CD14-positive monocyte (primary cell): Measurements from ENCODE around the gene TFDP2. TPM values are rescaled to one million over a fixed set of nuclear protein-coding genes. Genes with fewer than 3 reads are reported as not detected.

Source experiments
- DNase-seq, 3 donors: peaks; one replicate each; pipeline ENCODE4 v3.0.0-alpha.2; 2011 to 2022
- H2AFZ ChIP-seq: 2 replicates; pipeline ENCODE4 v1.6.0; 2012; ENCODE audit warnings: mild to moderate bottlenecking, low read depth, low read length, inconsistent platforms; ENCODE audit not compliant: insufficient read depth, poor library complexity, severe bottlenecking
- H3K27ac ChIP-seq, 2 donors: 1 replicate in 1 of 2; 2 replicates in 1 of 2; pipeline ENCODE4 v1.5.1; 2012 to 2013; ENCODE audit warnings: low read length in 2 of 2, control low read depth in 1 of 2, inconsistent platforms in 1 of 2, low read depth in 1 of 2, mild to moderate bottlenecking in 1 of 2
- H3K27me3 ChIP-seq, 2 donors: one replicate each; pipeline versions ENCODE4 v1.6.0 to v1.6.1; 2011 to 2013; ENCODE audit warnings: low read length in 2 of 2; ENCODE audit not compliant: control insufficient read depth in 2 of 2, insufficient read depth in 2 of 2
- H3K36me3 ChIP-seq, 2 donors: replicated peaks in 1 of 2; 1 replicate in 1 of 2; 2 replicates in 1 of 2; pipeline versions ENCODE4 v1.5.1 to v1.6.1; 2012 to 2013; ENCODE audit warnings: low read length in 2 of 2, control low read depth in 1 of 2, inconsistent platforms in 1 of 2, mild to moderate bottlenecking in 1 of 2; ENCODE audit not compliant: insufficient read depth in 2 of 2, control insufficient read depth in 1 of 2
- H3K4me1 ChIP-seq, 2 donors: 1 replicate in 1 of 2; 2 replicates in 1 of 2; pipeline versions ENCODE4 v1.5.1 to v1.6.1; 2012 to 2013; ENCODE audit warnings: low read length in 2 of 2, control low read depth in 1 of 2, inconsistent platforms in 1 of 2, mild to moderate bottlenecking in 1 of 2, moderate library complexity in 1 of 2; ENCODE audit not compliant: insufficient read depth in 2 of 2, control insufficient read depth in 1 of 2
- H3K4me2 ChIP-seq: replicated peaks from 2 replicates; pipeline ENCODE3; 2012; ENCODE audit warnings: low read length, moderate library complexity, mild to moderate bottlenecking; ENCODE audit not compliant: poor library complexity, severe bottlenecking; ENCODE audit errors: extremely low read depth
- H3K4me3 ChIP-seq, 3 experiments: fragments of 200-600 bp in 1 of 3; sonication (generic) in 1 of 3; replicated peaks in 1 of 3; 1 replicate in 2 of 3; 2 replicates in 1 of 3; pipeline ENCODE4 v1.5.1; 2011 to 2013; ENCODE audit warnings: low read length in 3 of 3, mild to moderate bottlenecking in 3 of 3, control low read depth in 2 of 3, low read depth in 2 of 3, inconsistent platforms in 1 of 3, moderate library complexity in 1 of 3
- H3K79me2 ChIP-seq: 2 replicates; pipeline ENCODE4 v1.6.0; 2012; ENCODE audit warnings: mild to moderate bottlenecking, control low read depth, inconsistent platforms, low read length, moderate library complexity; ENCODE audit not compliant: insufficient read depth
- H3K9ac ChIP-seq: 2 replicates; pipeline ENCODE4 v1.6.0; 2017; ENCODE audit warnings: low read length, mild to moderate bottlenecking; ENCODE audit not compliant: insufficient read depth, poor library complexity, severe bottlenecking
- H3K9me3 ChIP-seq, 2 donors: replicated peaks in 1 of 2; 1 replicate in 1 of 2; 2 replicates in 1 of 2; pipeline versions ENCODE4 v1.5.1 to v1.6.1; 2012 to 2013; ENCODE audit warnings: low read length in 2 of 2, control low read depth in 1 of 2; ENCODE audit not compliant: control insufficient read depth in 1 of 2, insufficient read depth in 1 of 2
- H4K20me1 ChIP-seq: 2 replicates; pipeline ENCODE4 v1.6.0; 2012; ENCODE audit warnings: mild to moderate bottlenecking, low read length, control low read depth, moderate library complexity; ENCODE audit not compliant: insufficient read depth
- H3K27ac Mint-ChIP-seq, 7 donors: one replicate each; pipeline ENCODE4 v1.8.0; 2020; ENCODE audit warnings: mild to moderate bottlenecking in 7 of 7, mixed read lengths in 7 of 7, moderate library complexity in 6 of 7, inconsistent platforms in 2 of 7
- H3K27me3 Mint-ChIP-seq, 3 donors: one replicate each; pipeline ENCODE4 v1.8.0; 2021 to 2022; ENCODE audit warnings: low read depth in 3 of 3, mild to moderate bottlenecking in 3 of 3, mixed read lengths in 3 of 3, moderate library complexity in 3 of 3, inconsistent platforms in 1 of 3
- H3K36me3 Mint-ChIP-seq, 2 donors: one replicate each; pipeline ENCODE4 v1.8.0; 2020; ENCODE audit warnings: mixed read lengths in 2 of 2, inconsistent platforms in 1 of 2, mild to moderate bottlenecking in 1 of 2
- H3K4me1 Mint-ChIP-seq: one replicate; pipeline ENCODE4 v1.8.0; 2020; ENCODE audit warnings: mild to moderate bottlenecking, mixed read lengths
- H3K4me3 Mint-ChIP-seq, 2 donors: one replicate each; pipeline ENCODE4 v1.8.0; 2020; ENCODE audit warnings: mild to moderate bottlenecking in 2 of 2, mixed read lengths in 2 of 2, moderate library complexity in 1 of 2
- H3K9me3 Mint-ChIP-seq, 7 donors: one replicate each; pipeline ENCODE4 v1.8.0; 2020 to 2022; ENCODE audit warnings: mixed read lengths in 7 of 7, mild to moderate bottlenecking in 6 of 7, moderate library complexity in 6 of 7, inconsistent platforms in 2 of 7
- whole genome bisulfite sequencing: methylation state at CpG from one replicate; pipeline ENCODE4 v1.1.5; 2013; ENCODE audit warnings: missing lambda C conversion rate; ENCODE audit not compliant: insufficient coverage; 5-methylcytosine and 5-hydroxymethylcytosine counted together
- intact Hi-C, 2 donors: fragments of 100-400 bp; cut with micrococcal nuclease; formaldehyde crosslinking; loops; one replicate each; pipeline versions ENCODE4 v1.15.0 to v1.15.1; 2023
- polyA plus RNA-seq, 3 donors: library from polyadenylated mRNA; depleted of rRNA in 1 of 3; unstranded in 2 of 3; stranded (reverse) in 1 of 3; fragments of 300-500 nt in 2 of 3; fragments of >200 nt in 1 of 3; fragmentation: Illumina TruSeq in 2 of 3; gene quantifications; 1 replicate in 2 of 3; 2 replicates in 1 of 3; pipeline ENCODE4 v1.2.3, GENCODE V29; 2012 to 2021
- TF ChIP-seq, protein P1 (sequence below): fragments of 200-600 bp; IDR thresholded peaks from one replicate; pipeline ENCODE4 v1.8.0; 2022; ENCODE audit warnings: antibody characterized with exemption, mild to moderate bottlenecking

TFDP2 gene
- polyA plus RNA-seq, 3 donors: 1.1 to 3.5 (median 1.7) TPM

DNA sequence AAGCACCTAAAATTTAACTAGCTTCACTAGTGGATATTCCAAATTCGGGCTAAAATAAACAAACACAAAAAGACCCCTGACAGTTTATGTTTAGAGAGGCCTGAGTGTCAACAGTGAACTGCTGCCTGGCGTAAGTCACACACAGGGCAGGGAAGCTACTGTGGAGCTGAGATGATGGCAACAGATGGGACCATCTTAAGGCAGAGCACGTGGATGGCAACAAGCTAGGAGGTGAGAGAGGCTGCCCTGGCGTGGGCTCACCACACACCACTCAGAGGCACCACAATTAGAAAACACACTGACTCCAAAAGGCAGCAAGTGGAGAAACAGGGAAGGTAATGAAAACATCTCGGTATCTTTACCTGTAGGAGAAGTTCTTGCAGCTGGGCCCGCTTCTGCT lies 179.6 kb downstream of the TFDP2 start:
- H3K4me1 Mint-ChIP-seq: no peaks in the 10 kb centered on the region
- no peaks in the 10 kb centered on the region for H3K9me3 Mint-ChIP-seq
- Histone ChIP-seq H3K36me3 (no peaks in the 10 kb centered on the region), H3K4me2 (no peak overlapping the region), H3K4me3 (no peak overlapping the region), H3K27ac (no peak overlapping the region), H3K4me1 (no peaks in the 10 kb centered on the region), H3K79me2 (no peaks in the 10 kb centered on the region), H2AFZ (no peak overlapping the region), H3K9me3 (no peaks in the 10 kb centered on the region), H3K27me3 (no peaks in the 10 kb centered on the region), H4K20me1 (no peaks in the 10 kb centered on the region), H3K9ac (no peak overlapping the region)
- no peak for DNase-seq
- no peaks in the 10 kb centered on the region for H3K27me3 Mint-ChIP-seq
- H3K36me3 Mint-ChIP-seq: peaks cover 4 to 11% of the 10 kb centered on the region in 2 donors
- no peak overlapping the region for H3K4me3 Mint-ChIP-seq
- TF ChIP-seq, protein P1, sequence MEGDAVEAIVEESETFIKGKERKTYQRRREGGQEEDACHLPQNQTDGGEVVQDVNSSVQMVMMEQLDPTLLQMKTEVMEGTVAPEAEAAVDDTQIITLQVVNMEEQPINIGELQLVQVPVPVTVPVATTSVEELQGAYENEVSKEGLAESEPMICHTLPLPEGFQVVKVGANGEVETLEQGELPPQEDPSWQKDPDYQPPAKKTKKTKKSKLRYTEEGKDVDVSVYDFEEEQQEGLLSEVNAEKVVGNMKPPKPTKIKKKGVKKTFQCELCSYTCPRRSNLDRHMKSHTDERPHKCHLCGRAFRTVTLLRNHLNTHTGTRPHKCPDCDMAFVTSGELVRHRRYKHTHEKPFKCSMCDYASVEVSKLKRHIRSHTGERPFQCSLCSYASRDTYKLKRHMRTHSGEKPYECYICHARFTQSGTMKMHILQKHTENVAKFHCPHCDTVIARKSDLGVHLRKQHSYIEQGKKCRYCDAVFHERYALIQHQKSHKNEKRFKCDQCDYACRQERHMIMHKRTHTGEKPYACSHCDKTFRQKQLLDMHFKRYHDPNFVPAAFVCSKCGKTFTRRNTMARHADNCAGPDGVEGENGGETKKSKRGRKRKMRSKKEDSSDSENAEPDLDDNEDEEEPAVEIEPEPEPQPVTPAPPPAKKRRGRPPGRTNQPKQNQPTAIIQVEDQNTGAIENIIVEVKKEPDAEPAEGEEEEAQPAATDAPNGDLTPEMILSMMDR: no peak
- WGBS: no CpG with 5 or more reads among the region's 6 CpGs
- peak overlapping the region in 1 of 7 donors; percentile 3 for H3K27ac Mint-ChIP-seq
- intact Hi-C loops: loop anchor here in 1 of 2 donors (10.0 kb wide), 1 partner anchor 315 kb away; no protein-coding TSS in a partner anchor

DNA sequence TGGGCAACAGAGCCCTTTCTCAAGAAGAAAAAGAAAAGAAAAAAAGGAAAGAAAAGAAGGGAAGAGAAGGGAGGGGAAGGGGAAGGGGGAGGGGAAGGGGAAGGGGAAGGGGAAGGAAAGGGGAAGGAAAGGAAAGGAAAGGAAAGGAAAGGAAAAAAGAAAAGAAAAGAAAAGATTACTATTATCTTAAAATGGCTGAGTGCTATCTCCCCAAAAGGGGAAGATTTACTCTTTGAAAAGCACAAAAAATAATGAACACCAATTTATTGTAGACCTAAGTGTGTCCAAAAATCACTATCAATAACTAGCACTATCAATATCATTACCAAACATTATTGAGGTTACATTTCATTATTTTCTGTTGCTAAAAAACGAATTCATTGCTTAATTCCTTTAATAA lies 183.9 kb downstream of the TFDP2 start:
- Histone ChIP-seq H3K9me3 (no peaks in the 10 kb centered on the region), H3K4me2 (no peak overlapping the region), H2AFZ (no peak overlapping the region), H3K79me2 (no peaks in the 10 kb centered on the region), H3K36me3 (no peaks in the 10 kb centered on the region), H3K9ac (no peak overlapping the region), H3K4me3 (no peak overlapping the region), H3K27me3 (no peaks in the 10 kb centered on the region), H3K4me1 (no peaks in the 10 kb centered on the region), H3K27ac (no peak overlapping the region), H4K20me1 (no peaks in the 10 kb centered on the region)
- Mint-ChIP-seq H3K36me3 (peaks cover 2 to 11% of the 10 kb centered on the region in 2 donors), H3K27ac (no peak overlapping the region), H3K9me3 (no peaks in the 10 kb centered on the region), H3K4me3 (no peak overlapping the region), H3K4me1 (no peaks in the 10 kb centered on the region), H3K27me3 (no peaks in the 10 kb centered on the region)
- no CpG with 5 or more reads among the region's 1 CpG for WGBS
- TF ChIP-seq, protein P1: no peak
- DNase-seq: no peak
- intact Hi-C loops: loop anchor here in 1 of 2 donors (10.0 kb wide), 1 partner anchor 319 kb away; no protein-coding TSS in a partner anchor
